ENCODE data around the gene PLA2G7.

Gene PLA2G7

DNA sequence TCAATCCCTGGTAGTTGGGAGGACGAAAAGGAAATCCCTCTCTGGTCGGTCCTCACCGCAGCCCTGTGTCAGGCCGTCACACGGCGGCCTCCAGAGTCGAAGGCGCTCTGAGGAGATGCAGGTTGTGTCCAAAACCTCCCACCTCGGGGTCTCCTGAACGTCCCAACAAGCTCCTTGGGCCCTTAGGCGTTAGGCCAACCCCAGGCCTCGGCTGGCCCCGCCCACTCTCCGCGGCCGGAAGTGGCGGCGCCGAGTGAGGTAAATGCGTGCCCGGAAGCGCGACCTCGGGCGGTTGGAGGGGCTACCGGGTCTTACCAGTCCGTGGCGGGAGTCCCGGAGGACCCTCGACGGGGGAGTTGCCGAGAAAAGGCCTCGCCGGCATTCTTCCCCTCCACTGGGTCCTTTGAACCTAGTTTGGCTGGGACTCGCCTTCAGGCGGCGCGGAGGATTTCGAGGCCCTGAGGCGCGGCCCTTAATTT is 47.5 kb downstream of the PLA2G7 start, which contains the start of gene TDRD6:
Gene TDRD6 (plus strand): TSS at position 267 of the 479 bp plus-strand sequence. CDS start 244 bp downstream, outside the sequence.
- DNase-seq, result no peak

DNA sequence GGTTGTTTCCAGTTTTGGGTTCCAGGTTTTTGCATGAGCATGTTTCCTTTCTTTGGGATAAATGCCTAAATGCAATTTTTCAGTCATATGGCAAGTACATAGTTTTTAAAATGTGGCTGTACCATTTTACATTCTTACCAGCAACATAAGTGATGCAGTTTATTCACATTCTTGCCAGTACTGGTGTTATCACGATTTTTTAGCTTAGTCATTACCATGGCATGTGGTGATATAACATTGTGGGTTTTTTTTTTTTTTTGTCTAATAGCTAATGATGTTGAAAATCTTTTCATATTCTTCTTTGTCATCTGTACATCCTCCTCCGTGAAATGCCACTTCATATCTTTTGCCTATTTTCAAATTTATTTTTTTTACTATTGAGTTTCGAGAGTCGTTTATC is 50.4 kb downstream of the PLA2G7 start:
- no peak for DNase-seq

DNA sequence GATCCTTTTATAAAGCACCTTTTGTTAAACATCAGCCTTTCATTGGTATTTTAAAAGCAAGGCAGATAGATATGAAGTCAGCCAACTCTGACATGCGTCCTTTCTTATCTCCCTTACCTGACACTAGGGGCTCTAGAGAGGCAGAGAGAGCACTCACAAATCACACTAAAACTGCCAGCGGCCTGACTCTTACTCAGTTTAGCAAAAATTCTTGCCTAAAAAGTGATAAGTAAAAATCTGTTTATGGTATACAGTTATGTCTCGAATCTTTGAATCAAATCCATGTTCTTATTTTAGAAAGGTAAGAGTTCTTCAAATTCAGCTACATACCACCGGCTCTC is 57.9 kb downstream of the PLA2G7 start:
- no peak for DNase-seq

DNA sequence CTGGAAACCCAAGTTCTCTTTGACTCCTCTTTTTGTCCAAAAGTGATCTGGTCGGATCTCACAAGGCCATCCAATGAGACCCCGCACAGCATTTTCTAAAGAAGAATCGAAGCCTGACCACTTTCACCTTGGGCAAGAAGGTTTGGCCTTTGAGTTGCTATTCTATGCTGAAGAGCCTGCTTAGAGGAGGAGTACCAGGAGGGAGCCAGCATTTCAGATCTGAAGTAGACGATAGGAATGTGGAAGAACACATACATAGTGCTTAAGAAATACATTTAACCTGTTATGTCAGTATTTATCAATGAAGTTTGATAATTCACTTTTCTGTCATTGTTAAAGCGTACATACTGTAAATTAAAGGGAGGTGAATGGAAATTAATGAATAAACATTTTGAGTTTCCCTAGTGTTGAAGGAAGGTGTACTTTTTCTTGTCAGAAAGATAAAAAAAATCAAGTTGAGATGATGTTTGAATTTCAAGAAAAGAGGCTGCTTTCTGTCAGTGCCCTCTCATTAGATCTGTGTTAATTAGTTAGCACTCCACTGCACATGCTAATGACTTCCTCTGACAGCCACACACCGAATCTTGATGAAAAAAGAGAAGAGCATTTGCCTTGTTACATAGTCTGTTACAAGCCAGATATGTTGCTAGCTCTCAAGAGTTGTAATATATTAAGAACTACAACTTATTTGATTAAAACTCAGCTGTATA is 58.4 kb downstream of the PLA2G7 start:
- DNase-seq, result no peak

DNA sequence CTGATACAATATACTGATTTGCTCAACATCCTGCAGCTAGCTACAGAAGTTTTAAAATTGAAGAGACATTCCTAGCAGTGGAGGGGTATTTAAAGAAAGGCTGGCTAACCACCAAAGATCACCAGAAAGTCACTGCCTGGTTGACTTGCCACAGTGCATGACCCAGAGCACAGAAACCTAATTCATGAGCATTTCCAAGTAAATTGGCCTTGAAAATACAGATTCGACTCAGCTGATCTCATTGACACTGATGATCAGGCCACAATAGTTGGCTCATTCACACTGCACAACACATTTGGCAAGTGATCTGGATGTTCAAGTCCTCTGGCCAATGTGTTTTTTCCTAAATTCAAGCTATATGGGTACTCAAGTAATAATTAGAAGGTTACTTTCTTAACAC is 60.8 kb downstream of the PLA2G7 start:
- no peak for DNase-seq

DNA sequence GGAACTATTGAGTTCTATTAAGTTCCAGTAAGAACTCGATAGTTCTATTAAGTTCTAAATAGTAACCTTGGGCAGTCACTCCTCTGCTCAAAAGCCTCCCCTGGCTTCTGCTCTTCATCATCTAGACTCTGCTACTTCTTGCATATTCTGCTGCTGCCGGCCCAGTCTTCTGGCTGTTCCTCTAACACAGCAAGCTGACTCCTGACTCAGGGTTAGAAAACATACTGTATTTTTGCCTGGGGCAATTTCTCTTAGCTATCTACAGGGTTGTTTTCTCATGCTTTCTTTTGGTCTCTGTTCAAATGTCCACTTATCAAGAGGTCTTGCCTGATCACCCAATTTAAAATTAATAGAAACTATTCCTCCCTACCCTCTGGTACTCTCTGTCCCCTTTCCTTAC is 67.8 kb downstream of the PLA2G7 start:
- DNase-seq, result no peak

DNA sequence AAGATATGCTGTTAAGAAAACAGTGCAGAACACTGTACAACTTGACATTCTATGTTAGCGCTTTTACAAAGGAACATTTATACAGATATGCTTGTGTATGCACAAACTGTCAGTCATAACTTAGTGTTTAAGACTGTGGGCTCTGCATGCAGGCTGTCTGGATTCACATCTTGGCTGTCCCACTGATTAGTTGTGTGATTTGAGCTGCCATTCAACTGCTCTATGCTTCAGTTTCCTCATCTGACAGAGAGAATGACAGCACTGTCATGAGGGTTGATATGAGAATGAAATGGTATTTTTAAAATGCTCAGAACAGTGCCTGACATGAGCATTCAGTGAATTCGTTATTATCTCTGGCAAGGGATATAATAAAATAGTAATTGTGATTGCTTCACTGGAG is 73.7 kb downstream of the PLA2G7 start:
- DNase-seq, result no peak

DNA sequence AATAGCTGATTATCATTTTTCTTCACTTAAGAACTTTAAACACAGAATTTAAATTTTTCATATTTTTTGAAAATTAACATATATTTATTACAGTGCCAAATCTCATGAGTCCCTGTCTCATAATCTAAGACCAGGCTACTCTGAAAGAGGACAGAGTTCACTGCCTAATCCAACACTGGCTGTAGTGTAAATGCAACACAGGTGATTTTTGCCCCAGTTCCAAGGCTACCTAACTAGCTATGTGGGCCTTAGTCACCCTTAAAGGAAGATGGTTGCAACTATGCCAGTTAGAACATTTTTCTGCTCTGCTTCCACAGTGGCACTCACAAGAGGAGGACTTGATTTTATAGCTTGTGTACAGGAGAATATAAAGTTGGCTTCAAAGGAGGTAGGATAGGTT is 77.5 kb downstream of the PLA2G7 start:
- no peak for DNase-seq

DNA sequence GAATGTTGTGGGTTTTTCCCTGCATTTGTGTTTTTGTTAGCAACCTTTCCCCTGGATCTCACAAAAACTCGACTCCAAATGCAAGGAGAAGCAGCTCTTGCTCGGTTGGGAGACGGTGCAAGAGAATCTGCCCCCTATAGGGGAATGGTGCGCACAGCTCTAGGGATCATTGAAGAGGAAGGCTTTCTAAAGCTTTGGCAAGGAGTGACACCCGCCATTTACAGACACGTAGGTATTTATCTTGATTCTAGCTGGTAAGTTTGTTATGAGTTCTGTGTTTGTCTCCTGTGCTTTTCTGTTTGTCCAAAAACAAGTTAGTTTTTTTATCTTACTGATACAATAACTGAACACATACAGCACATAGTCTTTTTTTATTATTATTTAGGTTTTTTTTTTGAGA is 79.4 kb downstream of the PLA2G7 start:
- DNase-seq, result no peak

Measured in cerebellar nuclear complex (tissue), 1 donor.